ENCODE measurements around the gene DNAH3. TPM values are rescaled to one million over a fixed set of nuclear protein-coding genes. Genes with fewer than 3 reads are reported as not detected.

Gene DNAH3
- total and polyA plus RNA-seq, 2 of the 8 experiments (the other 6 are each of a cell fraction or from before 2014, with no cell fraction given), result 0.57 to 0.71 TPM

- Histone ChIP-seq H2BK15ac (ENCODE audit: low read length) (no peak overlapping the region), H4K91ac (replicated peaks; ENCODE audit: insufficient read length, low read length) (no peak overlapping the region), H4K20me1 (replicated peaks in 1 of 2; ENCODE audit: control insufficient read depth in 1 of 2, insufficient read depth in 2 of 2, low read length in 2 of 2) (no peaks in the 10 kb centered on the region), H3K14ac (ENCODE audit: insufficient read length) (no peak overlapping the region), H4K8ac (ENCODE audit: extremely low read depth, insufficient read depth, low read length) (no peak overlapping the region), H3K4me3 (ENCODE audit: extremely low read depth in 1 of 4, insufficient read depth in 2 of 4, low read depth in 3 of 4, low read length in 4 of 4) (no peak overlapping the region), H2AFZ (ENCODE audit: low read length) (no peak overlapping the region), H3K27me3 (replicated peaks in 1 of 4; ENCODE audit: control insufficient read depth in 3 of 4, extremely low read depth in 1 of 4, insufficient read depth in 3 of 4, low read length in 3 of 4) (no peaks in the 10 kb centered on the region; a peak in 1 of 7 replicates), H3K9ac (replicated peaks in 1 of 4; ENCODE audit: extremely low read depth in 1 of 4, low read depth in 3 of 4, low read length in 3 of 4) (no peak overlapping the region), H3K9me3 (ENCODE audit: insufficient read depth in 2 of 2, low read depth in 1 of 2, low read length in 1 of 2) (no peaks in the 10 kb centered on the region), H2AK5ac (ENCODE audit: low read depth, low read length) (no peak overlapping the region), H2BK5ac (ENCODE audit: low read depth, low read length) (no peak overlapping the region), H3K79me1 (ENCODE audit: low read depth, low read length) (no peaks in the 10 kb centered on the region), H3K4ac (replicated peaks; ENCODE audit: insufficient read length, low read depth, low read length) (no peak overlapping the region), H4K5ac (ENCODE audit: insufficient read length, low read depth, low read length) (no peak overlapping the region), H2BK120ac (replicated peaks; ENCODE audit: low read depth, low read length) (no peak overlapping the region), H3K4me1 (replicated peaks in 1 of 4; ENCODE audit: control insufficient read depth in 3 of 4, insufficient read depth in 4 of 4, low read length in 3 of 4) (peaks cover 0 to 7% (median 2%) of the 10 kb centered on the region in 4 experiments; a peak in 3 of 7 replicates), H2BK12ac (ENCODE audit: low read depth, low read length) (no peak overlapping the region), H3K18ac (ENCODE audit: extremely low read depth, low read length) (no peak overlapping the region), H3K23me2 (ENCODE audit: low read depth, low read length) (no peaks in the 10 kb centered on the region; the same call in 1 of the 2 replicates), H3K36me3 (ENCODE audit: control insufficient read depth in 2 of 4, insufficient read depth in 4 of 4, low read length in 3 of 4) (no peaks in the 10 kb centered on the region), H3K79me2 (ENCODE audit: control insufficient read depth in 1 of 2, insufficient read depth in 2 of 2, low read length in 2 of 2) (no peaks in the 10 kb centered on the region), H3K4me2 (ENCODE audit: insufficient read depth in 1 of 2, low read depth in 2 of 2, low read length in 2 of 2) (no peak overlapping the region), H2BK20ac (ENCODE audit: low read length) (no peak overlapping the region), H3K23ac (ENCODE audit: insufficient read length) (no peak overlapping the region), H3K27ac (ENCODE audit: low read depth, low read length) (no peak overlapping the region), H3K56ac (replicated peaks; ENCODE audit: insufficient read length, low read depth, low read length) (no peak overlapping the region)
- POLR2A ChIA-PET (ENCODE audit: partially characterized antibody), result no interaction called here
- DNase-seq (ENCODE audit: low read depth in 1 of 2, low spot score in 2 of 2), result no peak
- CTCF ChIA-PET (ENCODE audit: partially characterized antibody), result interaction anchor here (0.8 to 1.8 kb wide), 4 partner anchors 100 to 287 kb away, joined by 3 to 6 read pairs (median 6); no protein-coding TSS in a partner anchor
- no peak for FAIRE-seq
- TF ChIP-seq CHD1 (IDR thresholded peaks at IDR 0.05; ENCODE audit: low read depth, low read length) (no peak), YY1 (IDR thresholded peaks at IDR 0.05; ENCODE audit: low read depth, low read length) (no peak), RAD21 (IDR thresholded peaks at IDR 0.05 in 1 of 2, conservative IDR thresholded peaks at IDR 0.05 in 1 of 2; ENCODE audit: low read depth in 2 of 2, low read length in 2 of 2) (no peak), POLR2AphosphoS5 (IDR thresholded peaks at IDR 0.05; ENCODE audit: low read depth, low read length) (no peak), SIRT6 (IDR thresholded peaks at IDR 0.05; ENCODE audit: low read length) (no peak), NRF1 (IDR thresholded peaks at IDR 0.05; ENCODE audit: low read depth, low read length) (no peak), BACH1 (IDR thresholded peaks at IDR 0.05; ENCODE audit: low read length) (no peak), ATF3 (IDR thresholded peaks at IDR 0.05; ENCODE audit: insufficient read depth, low read depth, low read length) (no peak), EGR1 (IDR thresholded peaks at IDR 0.05; ENCODE audit: borderline replicate concordance, low read depth, low read length) (no peak), GABPA (IDR thresholded peaks at IDR 0.05; ENCODE audit: borderline replicate concordance, insufficient read depth, low read length) (no peak), SAP30 (IDR thresholded peaks at IDR 0.05; ENCODE audit: insufficient read depth, insufficient replicate concordance, low read length) (no peak), JUND (IDR thresholded peaks at IDR 0.05; ENCODE audit: low read length) (no peak), SP4 (IDR thresholded peaks at IDR 0.05; ENCODE audit: low read length) (no peak), CBX5 (IDR thresholded peaks at IDR 0.05; ENCODE audit: low read depth, low read length) (no peak), CBX8 (IDR thresholded peaks at IDR 0.05; ENCODE audit: borderline replicate concordance, low read depth, low read length) (no peak)
- WGBS, 2 experiments (ENCODE audit: extremely low coverage in 1 of 2, insufficient coverage in 1 of 2, insufficient read length in 1 of 2, insufficient replicate concordance in 2 of 2, low coverage in 1 of 2, low lambda C conversion rate in 2 of 2, missing lambda C conversion rate in 1 of 2), result 83% methylated on average over 4 of the region's 4 CpGs; no CpG with 5 or more reads in 1 of the 2 experiments
Observed at GRCh38 chr16:21100447-21100846, 50.2 kb downstream of the DNAH3 start.

Data from H1 (cell line).